Type B pancreatic cell (in vitro differentiated cells): ENCODE results near the gene TSHZ2. TPM values are rescaled to one million over a fixed set of nuclear protein-coding genes. Genes with fewer than 3 reads are reported as not detected.

ENCODE experiments used
- DNase-seq: peaks from one replicate; pipeline ENCODE4 v3.0.0; 2021; ENCODE audit warnings: mixed read lengths; ENCODE audit not compliant: unreplicated experiment; ENCODE audit errors: extremely low spot score
- H3K27ac Mint-ChIP-seq: 2 replicates; pipeline ENCODE4 v1.8.0; 2021; ENCODE audit warnings: mild to moderate bottlenecking, mixed read lengths
- H3K27me3 Mint-ChIP-seq: 2 replicates; pipeline ENCODE4 v1.8.0; 2021; ENCODE audit warnings: mixed read lengths
- H3K36me3 Mint-ChIP-seq: 2 replicates; pipeline ENCODE4 v1.8.0; 2021; ENCODE audit warnings: mixed read lengths
- H3K4me1 Mint-ChIP-seq: one replicate; pipeline ENCODE4 v1.8.0; 2021; ENCODE audit warnings: mixed read lengths; ENCODE audit not compliant: unreplicated experiment
- H3K4me3 Mint-ChIP-seq: 2 replicates; pipeline ENCODE4 v1.8.0; 2021; ENCODE audit warnings: mild to moderate bottlenecking, mixed read lengths
- H3K9me3 Mint-ChIP-seq: 2 replicates; pipeline ENCODE4 v1.8.0; 2021; ENCODE audit warnings: mixed read lengths
- total RNA-seq: library from RNA; stranded (reverse); gene quantifications from 2 replicates; pipeline ENCODE4 v1.2.1, GENCODE V29; 2021; ENCODE audit warnings: low replicate concordance
- TF ChIP-seq, protein P1 (sequence below): fragments of 200-600 bp; sonication (generic); conservative IDR thresholded peaks from 2 replicates; pipeline ENCODE4 v1.5.0; 2021; ENCODE audit warnings: antibody characterized with exemption, mild to moderate bottlenecking

TSHZ2 gene
- total RNA-seq, 1 donor from 2014 or later = 45.5 TPM

- Mint-ChIP-seq H3K4me3 (no peak overlapping the region), H3K27ac (no peak overlapping the region)
Observed at GRCh38 chr20:52984451-52984810, 12.3 kb downstream of the TSHZ2 start.

DNA sequence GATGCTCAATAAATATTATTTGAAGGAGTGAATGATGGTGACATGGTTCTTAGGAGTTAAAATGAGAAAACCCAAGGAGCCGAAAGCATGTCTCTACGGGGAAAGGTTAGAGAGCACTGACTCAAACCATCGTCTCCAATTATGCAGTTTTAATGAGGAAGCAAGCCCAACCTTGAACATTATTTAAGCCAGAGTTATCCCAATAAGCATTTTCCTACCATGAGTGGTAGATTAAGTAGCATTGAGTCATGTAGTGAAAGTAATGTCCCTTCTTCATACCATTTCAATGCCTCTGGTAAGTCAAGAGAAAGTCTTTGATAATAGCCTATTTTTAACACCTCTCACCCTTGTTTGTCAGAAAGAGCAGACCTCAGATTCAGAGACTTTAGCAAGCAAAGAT, 13.5 kb downstream of the TSHZ2 start:
- TF ChIP-seq, protein P1, sequence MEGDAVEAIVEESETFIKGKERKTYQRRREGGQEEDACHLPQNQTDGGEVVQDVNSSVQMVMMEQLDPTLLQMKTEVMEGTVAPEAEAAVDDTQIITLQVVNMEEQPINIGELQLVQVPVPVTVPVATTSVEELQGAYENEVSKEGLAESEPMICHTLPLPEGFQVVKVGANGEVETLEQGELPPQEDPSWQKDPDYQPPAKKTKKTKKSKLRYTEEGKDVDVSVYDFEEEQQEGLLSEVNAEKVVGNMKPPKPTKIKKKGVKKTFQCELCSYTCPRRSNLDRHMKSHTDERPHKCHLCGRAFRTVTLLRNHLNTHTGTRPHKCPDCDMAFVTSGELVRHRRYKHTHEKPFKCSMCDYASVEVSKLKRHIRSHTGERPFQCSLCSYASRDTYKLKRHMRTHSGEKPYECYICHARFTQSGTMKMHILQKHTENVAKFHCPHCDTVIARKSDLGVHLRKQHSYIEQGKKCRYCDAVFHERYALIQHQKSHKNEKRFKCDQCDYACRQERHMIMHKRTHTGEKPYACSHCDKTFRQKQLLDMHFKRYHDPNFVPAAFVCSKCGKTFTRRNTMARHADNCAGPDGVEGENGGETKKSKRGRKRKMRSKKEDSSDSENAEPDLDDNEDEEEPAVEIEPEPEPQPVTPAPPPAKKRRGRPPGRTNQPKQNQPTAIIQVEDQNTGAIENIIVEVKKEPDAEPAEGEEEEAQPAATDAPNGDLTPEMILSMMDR = no peak

More at GRCh38 chr20:52984451-52984810, 12.3 kb downstream of the TSHZ2 start:
- Mint-ChIP-seq H3K27me3 (peaks cover 8% of the 10 kb centered on the region), H3K36me3 (peaks cover 28% of the 10 kb centered on the region), H3K9me3 (peaks cover 5% of the 10 kb centered on the region), H3K4me1 (peaks cover 22% of the 10 kb centered on the region)
- no peak for DNase-seq
- TF ChIP-seq, protein P1 = no peak

DNA sequence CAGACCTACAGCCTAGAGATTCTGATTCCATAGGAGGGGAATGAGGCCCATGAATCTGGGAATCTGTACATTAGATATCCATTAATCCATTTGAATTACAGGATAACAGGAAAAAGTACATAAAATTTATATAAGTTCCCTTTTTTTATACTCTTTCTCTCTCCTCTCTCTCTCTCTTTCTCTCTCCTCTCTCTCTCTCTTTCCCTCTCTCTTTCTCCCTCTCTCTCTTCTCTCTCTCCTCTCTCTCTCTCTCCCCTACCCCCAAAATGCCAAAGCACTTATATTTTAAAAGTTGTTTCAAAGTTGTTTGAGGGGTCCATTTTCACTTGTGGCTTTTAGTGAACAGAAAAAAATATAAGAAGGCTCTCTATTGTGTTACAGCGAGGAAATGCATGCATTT, 15.1 kb downstream of the TSHZ2 start:
- H3K27ac Mint-ChIP-seq = no peak overlapping the region
- no peak for DNase-seq
- no peak overlapping the region for H3K4me3 Mint-ChIP-seq
- H3K27me3 Mint-ChIP-seq = peaks cover 8% of the 10 kb centered on the region
- peaks cover 6% of the 10 kb centered on the region for H3K4me1 Mint-ChIP-seq
- peaks cover 28% of the 10 kb centered on the region for H3K36me3 Mint-ChIP-seq
- TF ChIP-seq, protein P1 = no peak
- peaks cover 5% of the 10 kb centered on the region for H3K9me3 Mint-ChIP-seq

More for the DNA sequence above, 13.5 kb downstream of the TSHZ2 start:
- DNase-seq = no peak
- H3K4me1 Mint-ChIP-seq = peaks cover 12% of the 10 kb centered on the region
- H3K27ac Mint-ChIP-seq = no peak overlapping the region
- H3K4me3 Mint-ChIP-seq = no peak overlapping the region
- peaks cover 8% of the 10 kb centered on the region for H3K27me3 Mint-ChIP-seq
- H3K36me3 Mint-ChIP-seq = peaks cover 28% of the 10 kb centered on the region
- peaks cover 5% of the 10 kb centered on the region for H3K9me3 Mint-ChIP-seq

DNA sequence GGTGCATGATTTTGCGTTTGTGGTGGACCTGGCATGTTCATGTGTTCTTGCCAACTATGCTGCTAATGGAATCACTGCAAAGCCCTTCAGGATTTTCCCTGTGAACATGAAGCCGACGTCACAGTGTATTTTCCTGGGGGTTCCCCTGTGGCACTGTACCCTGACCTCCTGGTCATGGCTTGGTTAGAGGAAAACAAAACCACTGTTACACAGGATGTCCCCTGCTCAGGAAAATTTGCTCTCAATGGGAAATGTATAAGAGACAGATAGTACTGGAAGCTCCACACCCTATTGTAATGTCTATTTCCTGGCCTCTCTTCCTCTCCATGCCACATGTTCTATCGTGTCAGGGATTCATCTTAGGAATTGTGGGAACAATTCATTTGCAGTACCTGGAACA, 19.7 kb downstream of the TSHZ2 start:
- Mint-ChIP-seq H3K27ac (no peak overlapping the region), H3K27me3 (peaks cover 3% of the 10 kb centered on the region), H3K9me3 (no peaks in the 10 kb centered on the region), H3K4me1 (peaks cover 6% of the 10 kb centered on the region), H3K36me3 (peaks cover 5% of the 10 kb centered on the region), H3K4me3 (no peak overlapping the region)
- no peak for DNase-seq
- TF ChIP-seq, protein P1 = no peak

- TF ChIP-seq, protein P1 = no peak
- no peak overlapping the region for H3K27ac Mint-ChIP-seq
- DNase-seq = no peak
- H3K4me1 Mint-ChIP-seq = peaks cover 11% of the 10 kb centered on the region
- H3K36me3 Mint-ChIP-seq = peaks cover 9% of the 10 kb centered on the region
- peaks cover 3% of the 10 kb centered on the region for H3K27me3 Mint-ChIP-seq
- no peak overlapping the region for H3K4me3 Mint-ChIP-seq
- H3K9me3 Mint-ChIP-seq = no peaks in the 10 kb centered on the region
Observed at GRCh38 chr20:52992632-52993031, 20.5 kb downstream of the TSHZ2 start.

GRCh38 chr20:52993076-52993475, 20.9 kb downstream of the TSHZ2 start:
- Mint-ChIP-seq H3K27ac (no peak overlapping the region), H3K9me3 (no peaks in the 10 kb centered on the region), H3K4me3 (no peak overlapping the region), H3K27me3 (peaks cover 3% of the 10 kb centered on the region), H3K4me1 (peaks cover 11% of the 10 kb centered on the region), H3K36me3 (peaks cover 6% of the 10 kb centered on the region)
- DNase-seq = no peak
- TF ChIP-seq, protein P1 = no peak
